MM.1S (cell line): Measurements from ENCODE around the gene AKR7A3.
"Not testable (repeated sequence)": the region's sequence is repeated elsewhere in the genome, so short reads cannot be mapped to it uniquely, and the experiment has no call there.

Experiments
- DNase-seq: peaks from one replicate; pipeline ENCODE4 v3.0.0-alpha.2; 2015
- H2AFZ ChIP-seq: fragments of 300-600 bp; sonication (generic); 2 replicates; pipeline ENCODE4 v1.6.0; 2016; ENCODE audit warnings: antibody characterized with exemption, low read length
- H3F3A ChIP-seq: fragments of 300-600 bp; sonication (generic); 2 replicates; pipeline ENCODE4 v1.6.1; 2016; ENCODE audit warnings: mild to moderate bottlenecking, antibody characterized with exemption, low read length, moderate library complexity, mixed read lengths; ENCODE audit not compliant: insufficient read depth
- H3K27ac ChIP-seq: fragments of 300-600 bp; sonication (generic); 2 replicates; pipeline ENCODE4 v1.5.1; 2016; ENCODE audit warnings: mild to moderate bottlenecking, low read length
- H3K27me3 ChIP-seq: fragments of 300-600 bp; sonication (generic); replicated peaks from 2 replicates; pipeline ENCODE4 v1.6.0; 2016; ENCODE audit warnings: low read length; ENCODE audit not compliant: insufficient read depth
- H3K36me3 ChIP-seq: fragments of 300-600 bp; sonication (generic); replicated peaks from 2 replicates; pipeline ENCODE4 v1.6.1; 2016; ENCODE audit warnings: mild to moderate bottlenecking, low read length, mixed read lengths; ENCODE audit not compliant: insufficient read depth
- H3K4me1 ChIP-seq: fragments of 300-600 bp; sonication (generic); 2 replicates; pipeline ENCODE4 v1.6.1; 2016; ENCODE audit warnings: low read length, mixed read lengths
- H3K4me2 ChIP-seq: fragments of 300-600 bp; sonication (generic); 2 replicates; pipeline ENCODE4 v1.6.0; 2016; ENCODE audit warnings: low read depth, low read length
- H3K4me3 ChIP-seq: fragments of 300-600 bp; sonication (generic); 2 replicates; pipeline ENCODE4 v1.5.1; 2016; ENCODE audit warnings: low read length, mixed read lengths
- H3K79me2 ChIP-seq: fragments of 300-600 bp; sonication (generic); 2 replicates; pipeline ENCODE4 v1.6.1; 2016; ENCODE audit warnings: mixed run types, low read length, mixed read lengths
- H3K9ac ChIP-seq: fragments of 300-600 bp; sonication (generic); 2 replicates; pipeline ENCODE4 v1.6.1; 2016; ENCODE audit warnings: low read length, mixed read lengths
- H3K9me2 ChIP-seq: fragments of 300-600 bp; sonication (generic); replicated peaks from 2 replicates; pipeline ENCODE4 v1.6.1; 2016; ENCODE audit warnings: mild to moderate bottlenecking, low read length, mixed read lengths; ENCODE audit not compliant: insufficient read depth
- H3K9me3 ChIP-seq: fragments of 300-600 bp; sonication (generic); replicated peaks from 2 replicates; pipeline ENCODE4 v1.6.1; 2016; ENCODE audit warnings: mild to moderate bottlenecking, low read length, mixed read lengths; ENCODE audit not compliant: insufficient read depth
- H4K20me1 ChIP-seq: fragments of 300-600 bp; sonication (generic); 2 replicates; pipeline ENCODE4 v1.6.1; 2016; ENCODE audit warnings: mild to moderate bottlenecking, low read length, moderate library complexity, mixed read lengths; ENCODE audit not compliant: insufficient read depth
- EZH2 ChIP-seq: fragments of 300-600 bp; sonication (generic); optimal IDR thresholded peaks from 2 replicates; pipeline ENCODE3; 2017; ENCODE audit warnings: low read depth, mild to moderate bottlenecking, antibody characterized with exemption, low read length, mixed read lengths
- EZH2phosphoT487 ChIP-seq: fragments of 300-600 bp; sonication (generic); IDR thresholded peaks from 2 replicates; pipeline ENCODE4 v1.6.1; 2018; ENCODE audit warnings: antibody characterized with exemption, low read length
- TF ChIP-seq, protein P1 (sequence below): fragments of 300-600 bp; sonication (generic); IDR thresholded peaks from 2 replicates; pipeline ENCODE4 v1.5.1; 2016; ENCODE audit warnings: antibody characterized with exemption, low read length, mixed read lengths

Gene AKR7A3

DNA sequence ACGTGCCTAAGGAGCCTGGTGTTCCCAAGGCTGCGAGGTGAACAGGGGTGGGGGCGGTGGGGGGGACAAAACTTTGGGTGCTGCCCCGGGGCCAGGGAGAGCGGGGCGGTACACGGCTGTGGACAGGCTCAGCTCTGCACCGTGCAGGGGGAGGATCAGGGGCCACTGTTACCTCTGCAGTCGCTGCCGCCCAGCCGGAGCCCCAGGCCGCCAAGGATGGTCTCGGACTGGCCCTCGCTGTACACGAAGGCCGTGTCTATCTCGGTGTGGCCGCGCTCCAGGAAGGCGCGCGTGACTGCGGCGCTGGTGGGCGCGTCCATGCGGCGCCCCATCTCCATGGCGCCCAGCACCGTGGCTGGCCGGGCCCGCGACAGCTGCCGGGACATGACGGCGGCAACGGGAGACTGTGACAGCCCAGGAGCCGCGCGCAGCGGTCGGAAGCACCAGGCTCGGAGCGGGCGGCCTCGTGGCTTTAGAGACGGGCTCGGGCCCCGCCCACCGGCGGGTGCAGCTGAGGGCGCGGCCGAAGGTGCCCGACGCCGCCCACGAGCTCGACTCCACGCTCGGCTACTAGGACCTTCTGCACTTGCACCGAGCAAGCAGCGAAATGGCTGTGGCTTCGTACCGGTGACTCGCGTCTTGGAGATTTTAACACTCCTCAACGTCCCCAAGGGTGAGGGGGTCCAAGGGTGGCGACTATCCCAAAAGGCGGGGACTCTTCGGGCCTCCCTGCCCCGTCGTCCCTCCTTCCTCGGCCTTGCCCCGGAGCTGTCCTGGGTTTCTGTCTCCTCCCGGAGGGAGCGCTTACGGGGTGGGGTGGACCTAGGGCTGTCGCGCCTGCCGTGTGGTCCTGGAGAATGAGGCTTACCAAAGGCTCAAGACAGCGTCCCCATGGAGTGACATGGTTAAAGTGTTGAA, at the start of gene AKR7A3:
TSS of gene AKR7A3 (minus strand) at position 447 of the 918 bp plus-strand sequence. CDS start at position 386, 61 bp downstream.
- H3K9ac ChIP-seq, result not testable (repeated sequence)

GRCh38 chr1:19338323-19338762, 49.8 kb upstream of the AKR7A3 start:
- DNase-seq, result no peak
- TF ChIP-seq, protein P1, sequence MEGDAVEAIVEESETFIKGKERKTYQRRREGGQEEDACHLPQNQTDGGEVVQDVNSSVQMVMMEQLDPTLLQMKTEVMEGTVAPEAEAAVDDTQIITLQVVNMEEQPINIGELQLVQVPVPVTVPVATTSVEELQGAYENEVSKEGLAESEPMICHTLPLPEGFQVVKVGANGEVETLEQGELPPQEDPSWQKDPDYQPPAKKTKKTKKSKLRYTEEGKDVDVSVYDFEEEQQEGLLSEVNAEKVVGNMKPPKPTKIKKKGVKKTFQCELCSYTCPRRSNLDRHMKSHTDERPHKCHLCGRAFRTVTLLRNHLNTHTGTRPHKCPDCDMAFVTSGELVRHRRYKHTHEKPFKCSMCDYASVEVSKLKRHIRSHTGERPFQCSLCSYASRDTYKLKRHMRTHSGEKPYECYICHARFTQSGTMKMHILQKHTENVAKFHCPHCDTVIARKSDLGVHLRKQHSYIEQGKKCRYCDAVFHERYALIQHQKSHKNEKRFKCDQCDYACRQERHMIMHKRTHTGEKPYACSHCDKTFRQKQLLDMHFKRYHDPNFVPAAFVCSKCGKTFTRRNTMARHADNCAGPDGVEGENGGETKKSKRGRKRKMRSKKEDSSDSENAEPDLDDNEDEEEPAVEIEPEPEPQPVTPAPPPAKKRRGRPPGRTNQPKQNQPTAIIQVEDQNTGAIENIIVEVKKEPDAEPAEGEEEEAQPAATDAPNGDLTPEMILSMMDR, result no peak
- TF ChIP-seq EZH2phosphoT487 (no peak), EZH2 (no peak)
- H3K27me3 ChIP-seq, result no peaks in the 10 kb centered on the region
- H2AFZ ChIP-seq, result no peak overlapping the region
- no peak overlapping the region for H3K4me2 ChIP-seq
- H3K9me3 ChIP-seq, result no peaks in the 10 kb centered on the region
- H3F3A ChIP-seq, result no peaks in the 10 kb centered on the region
- H3K9me2 ChIP-seq, result no peaks in the 10 kb centered on the region
- H4K20me1 ChIP-seq, result no peaks in the 10 kb centered on the region
- no peaks in the 10 kb centered on the region for H3K4me1 ChIP-seq
- no peak overlapping the region for H3K9ac ChIP-seq
- no peaks in the 10 kb centered on the region for H3K79me2 ChIP-seq
- H3K36me3 ChIP-seq, result no peaks in the 10 kb centered on the region
- no peak overlapping the region for H3K27ac ChIP-seq
- no peak overlapping the region for H3K4me3 ChIP-seq

More for the DNA sequence above, at the start of gene AKR7A3:
- H3K36me3 ChIP-seq, DNase-seq, H3K27me3 ChIP-seq, H3K79me2 ChIP-seq, H2AFZ ChIP-seq, H3K4me2 ChIP-seq, H3K9me3 ChIP-seq, H4K20me1 ChIP-seq, H3F3A ChIP-seq, H3K9me2 ChIP-seq, H3K4me3 ChIP-seq, H3K4me1 ChIP-seq, H3K27ac ChIP-seq: not testable (repeated sequence)

DNA sequence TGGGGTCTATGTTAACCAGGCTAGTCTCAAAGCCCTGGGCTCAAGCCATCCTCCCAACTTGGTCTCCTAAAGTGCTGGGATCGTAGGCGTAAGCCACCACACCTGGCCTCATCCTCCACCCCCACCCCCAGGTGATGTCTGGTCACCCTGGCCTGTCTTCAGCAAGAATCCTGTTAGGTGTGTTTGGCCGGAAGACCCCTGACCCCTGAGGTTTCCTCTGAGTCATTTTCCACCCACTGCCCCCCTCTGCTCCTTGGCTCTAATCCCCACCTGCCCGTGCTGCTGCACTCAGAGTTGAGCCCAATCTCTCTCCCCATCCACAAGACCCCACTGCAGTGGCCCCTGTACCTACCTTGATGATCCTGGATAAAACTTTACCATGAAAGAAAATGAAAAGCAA, 48.7 kb upstream of the AKR7A3 start:
- DNase-seq, result no peak
- H3F3A ChIP-seq, result no peaks in the 10 kb centered on the region
- no peak overlapping the region for H3K9ac ChIP-seq
- no peaks in the 10 kb centered on the region for H3K27me3 ChIP-seq
- H3K9me3 ChIP-seq, result no peaks in the 10 kb centered on the region
- H3K4me2 ChIP-seq, result no peak overlapping the region
- H3K9me2 ChIP-seq, result no peaks in the 10 kb centered on the region
- no peak overlapping the region for H3K4me3 ChIP-seq
- no peaks in the 10 kb centered on the region for H3K4me1 ChIP-seq
- no peak overlapping the region for H2AFZ ChIP-seq
- TF ChIP-seq, protein P1, result no peak
- TF ChIP-seq EZH2, result no peak
- no peak for TF ChIP-seq EZH2phosphoT487
- no peaks in the 10 kb centered on the region for H3K36me3 ChIP-seq
- no peak overlapping the region for H3K27ac ChIP-seq
- H3K79me2 ChIP-seq, result no peaks in the 10 kb centered on the region
- H4K20me1 ChIP-seq, result no peaks in the 10 kb centered on the region

- Histone ChIP-seq H3K36me3 (no peaks in the 10 kb centered on the region), H3K79me2 (no peaks in the 10 kb centered on the region), H3K4me3 (no peak overlapping the region), H3K9ac (no peak overlapping the region), H3K9me2 (no peaks in the 10 kb centered on the region), H3K4me1 (no peaks in the 10 kb centered on the region), H3K9me3 (no peaks in the 10 kb centered on the region), H3F3A (no peaks in the 10 kb centered on the region), H3K4me2 (no peak overlapping the region), H2AFZ (no peak overlapping the region), H3K27me3 (no peaks in the 10 kb centered on the region), H4K20me1 (no peaks in the 10 kb centered on the region), H3K27ac (no peak overlapping the region)
- TF ChIP-seq, protein P1, result no peak
- TF ChIP-seq EZH2 (no peak), EZH2phosphoT487 (no peak)
- DNase-seq, result no peak
Measured at GRCh38 chr1:19336543-19336942, 48.0 kb upstream of the AKR7A3 start.
